ENCODE results near the gene HUS1. TPM values are rescaled to one million over a fixed set of nuclear protein-coding genes. Genes with fewer than 3 reads are reported as not detected.
A peak's percentile ranks its signal among the peaks of the same experiment; 100 is the strongest.

The HUS1 gene
- total RNA-seq, 1 donor from 2014 or later = 40.6 TPM

GRCh38 chr7:47968847-47969774, 10.3 kb downstream of the HUS1 start:
- peaks cover 8% of the 10 kb centered on the region for H3K9me3 Mint-ChIP-seq (ENCODE audit: unreplicated experiment)
- H3K4me3 Mint-ChIP-seq (ENCODE audit: unreplicated experiment) = no peak overlapping the region
- peak; percentile 93 for DNase-seq
- peaks cover 24% of the 10 kb centered on the region for H3K4me1 Mint-ChIP-seq (ENCODE audit: low read depth, unreplicated experiment)
- peak overlapping the region; percentile 74 for H3K27ac Mint-ChIP-seq (ENCODE audit: unreplicated experiment)
- H3K27me3 Mint-ChIP-seq (ENCODE audit: unreplicated experiment) = peaks cover 3% of the 10 kb centered on the region
- H3K36me3 Mint-ChIP-seq (ENCODE audit: unreplicated experiment) = peaks cover 14% of the 10 kb centered on the region
- TF ChIP-seq, protein P1, sequence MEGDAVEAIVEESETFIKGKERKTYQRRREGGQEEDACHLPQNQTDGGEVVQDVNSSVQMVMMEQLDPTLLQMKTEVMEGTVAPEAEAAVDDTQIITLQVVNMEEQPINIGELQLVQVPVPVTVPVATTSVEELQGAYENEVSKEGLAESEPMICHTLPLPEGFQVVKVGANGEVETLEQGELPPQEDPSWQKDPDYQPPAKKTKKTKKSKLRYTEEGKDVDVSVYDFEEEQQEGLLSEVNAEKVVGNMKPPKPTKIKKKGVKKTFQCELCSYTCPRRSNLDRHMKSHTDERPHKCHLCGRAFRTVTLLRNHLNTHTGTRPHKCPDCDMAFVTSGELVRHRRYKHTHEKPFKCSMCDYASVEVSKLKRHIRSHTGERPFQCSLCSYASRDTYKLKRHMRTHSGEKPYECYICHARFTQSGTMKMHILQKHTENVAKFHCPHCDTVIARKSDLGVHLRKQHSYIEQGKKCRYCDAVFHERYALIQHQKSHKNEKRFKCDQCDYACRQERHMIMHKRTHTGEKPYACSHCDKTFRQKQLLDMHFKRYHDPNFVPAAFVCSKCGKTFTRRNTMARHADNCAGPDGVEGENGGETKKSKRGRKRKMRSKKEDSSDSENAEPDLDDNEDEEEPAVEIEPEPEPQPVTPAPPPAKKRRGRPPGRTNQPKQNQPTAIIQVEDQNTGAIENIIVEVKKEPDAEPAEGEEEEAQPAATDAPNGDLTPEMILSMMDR (IDR thresholded peaks at IDR 0.05; ENCODE audit: partially characterized antibody, unreplicated experiment) = peak; percentile 92

DNA sequence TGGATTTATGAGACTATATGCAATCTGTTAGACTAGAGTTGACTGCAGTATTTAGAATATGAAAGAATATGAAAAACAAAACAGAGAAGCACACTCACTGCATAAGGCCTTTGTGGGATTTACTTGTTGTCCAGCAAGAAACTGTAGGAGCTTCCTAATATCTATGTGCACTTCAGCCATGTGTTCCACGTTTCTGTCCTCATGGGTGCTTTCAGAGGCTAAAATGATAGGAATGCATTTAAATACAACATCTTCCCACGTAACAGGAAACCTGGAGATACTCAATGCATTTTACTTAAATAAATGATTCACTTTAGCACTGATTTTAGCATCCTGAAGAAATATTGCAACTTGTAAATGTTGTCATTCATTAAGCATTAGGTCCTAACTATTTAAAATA, 11.7 kb downstream of the HUS1 start:
- no peak for DNase-seq
- Mint-ChIP-seq H3K4me1 (ENCODE audit: low read depth, unreplicated experiment) (peaks cover 20% of the 10 kb centered on the region), H3K27ac (ENCODE audit: unreplicated experiment) (no peak overlapping the region), H3K27me3 (ENCODE audit: unreplicated experiment) (peaks cover 3% of the 10 kb centered on the region), H3K4me3 (ENCODE audit: unreplicated experiment) (no peak overlapping the region), H3K9me3 (ENCODE audit: unreplicated experiment) (peaks cover 8% of the 10 kb centered on the region), H3K36me3 (ENCODE audit: unreplicated experiment) (peaks cover 14% of the 10 kb centered on the region)
- TF ChIP-seq, protein P1 (IDR thresholded peaks at IDR 0.05; ENCODE audit: partially characterized antibody, unreplicated experiment) = no peak

GRCh38 chr7:47967123-47967522, 12.3 kb downstream of the HUS1 start:
- H3K27me3 Mint-ChIP-seq (ENCODE audit: unreplicated experiment) = peaks cover 3% of the 10 kb centered on the region
- peaks cover 8% of the 10 kb centered on the region for H3K9me3 Mint-ChIP-seq (ENCODE audit: unreplicated experiment)
- peaks cover 14% of the 10 kb centered on the region for H3K36me3 Mint-ChIP-seq (ENCODE audit: unreplicated experiment)
- no peak for DNase-seq
- no peak overlapping the region for H3K4me3 Mint-ChIP-seq (ENCODE audit: unreplicated experiment)
- TF ChIP-seq, protein P1 (IDR thresholded peaks at IDR 0.05; ENCODE audit: partially characterized antibody, unreplicated experiment) = no peak
- peaks cover 20% of the 10 kb centered on the region for H3K4me1 Mint-ChIP-seq (ENCODE audit: low read depth, unreplicated experiment)
- peak overlapping the region; percentile 46 for H3K27ac Mint-ChIP-seq (ENCODE audit: unreplicated experiment)

- Mint-ChIP-seq H3K36me3 (ENCODE audit: unreplicated experiment) (peaks cover 24% of the 10 kb centered on the region), H3K27ac (ENCODE audit: unreplicated experiment) (no peak overlapping the region)
Observed at GRCh38 chr7:47965456-47965855, 14.0 kb downstream of the HUS1 start.

More at GRCh38 chr7:47965456-47965855, 14.0 kb downstream of the HUS1 start:
- no peak for DNase-seq
- peaks cover 15% of the 10 kb centered on the region for H3K4me1 Mint-ChIP-seq (ENCODE audit: low read depth, unreplicated experiment)
- peaks cover 8% of the 10 kb centered on the region for H3K9me3 Mint-ChIP-seq (ENCODE audit: unreplicated experiment)
- TF ChIP-seq, protein P1 (IDR thresholded peaks at IDR 0.05; ENCODE audit: partially characterized antibody, unreplicated experiment) = no peak
- H3K27me3 Mint-ChIP-seq (ENCODE audit: unreplicated experiment) = peaks cover 3% of the 10 kb centered on the region
- no peak overlapping the region for H3K4me3 Mint-ChIP-seq (ENCODE audit: unreplicated experiment)
